NB4 (cell line): ENCODE results near the gene LRIT2.

Experiments
- POLR2A ChIP-seq: IDR thresholded peaks from 2 replicates; pipeline ENCODE4 v1.6.1; 2011; ENCODE audit warnings: mild to moderate bottlenecking; ENCODE audit not compliant: insufficient read length; ENCODE audit errors: extremely low read depth
- TF ChIP-seq, protein P1 (sequence below): IDR thresholded peaks from one replicate; pipeline ENCODE4 v1.5.1; 2012; ENCODE audit warnings: low read depth, low read length
- TF ChIP-seq, protein P2 (sequence below): IDR thresholded peaks from 2 replicates; pipeline ENCODE4 v1.6.1; 2011; ENCODE audit warnings: low read depth, low read length

DNA sequence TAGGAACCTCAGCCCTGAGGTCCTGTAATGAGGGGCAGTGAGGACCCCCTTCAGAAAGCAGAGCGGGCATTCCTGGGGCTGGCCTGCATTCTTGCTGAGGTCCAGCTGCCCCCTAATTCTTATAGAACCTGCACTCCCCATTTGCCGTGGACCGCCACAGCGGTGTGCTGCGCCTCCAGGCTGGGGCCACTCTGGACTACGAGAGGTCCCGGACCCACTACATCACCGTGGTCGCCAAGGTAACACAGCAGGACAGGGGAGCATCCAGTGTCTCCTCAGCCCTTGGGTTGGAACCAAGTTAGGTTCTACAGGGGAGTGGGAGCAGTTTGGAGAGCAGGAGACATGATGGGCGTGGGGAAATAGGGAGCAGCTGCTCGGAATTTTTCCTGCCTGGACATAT is 23.7 kb downstream of the LRIT2 start:
- TF ChIP-seq, protein P1, sequence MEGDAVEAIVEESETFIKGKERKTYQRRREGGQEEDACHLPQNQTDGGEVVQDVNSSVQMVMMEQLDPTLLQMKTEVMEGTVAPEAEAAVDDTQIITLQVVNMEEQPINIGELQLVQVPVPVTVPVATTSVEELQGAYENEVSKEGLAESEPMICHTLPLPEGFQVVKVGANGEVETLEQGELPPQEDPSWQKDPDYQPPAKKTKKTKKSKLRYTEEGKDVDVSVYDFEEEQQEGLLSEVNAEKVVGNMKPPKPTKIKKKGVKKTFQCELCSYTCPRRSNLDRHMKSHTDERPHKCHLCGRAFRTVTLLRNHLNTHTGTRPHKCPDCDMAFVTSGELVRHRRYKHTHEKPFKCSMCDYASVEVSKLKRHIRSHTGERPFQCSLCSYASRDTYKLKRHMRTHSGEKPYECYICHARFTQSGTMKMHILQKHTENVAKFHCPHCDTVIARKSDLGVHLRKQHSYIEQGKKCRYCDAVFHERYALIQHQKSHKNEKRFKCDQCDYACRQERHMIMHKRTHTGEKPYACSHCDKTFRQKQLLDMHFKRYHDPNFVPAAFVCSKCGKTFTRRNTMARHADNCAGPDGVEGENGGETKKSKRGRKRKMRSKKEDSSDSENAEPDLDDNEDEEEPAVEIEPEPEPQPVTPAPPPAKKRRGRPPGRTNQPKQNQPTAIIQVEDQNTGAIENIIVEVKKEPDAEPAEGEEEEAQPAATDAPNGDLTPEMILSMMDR: no peak
- TF ChIP-seq POLR2A: no peak
- TF ChIP-seq, protein P2, sequence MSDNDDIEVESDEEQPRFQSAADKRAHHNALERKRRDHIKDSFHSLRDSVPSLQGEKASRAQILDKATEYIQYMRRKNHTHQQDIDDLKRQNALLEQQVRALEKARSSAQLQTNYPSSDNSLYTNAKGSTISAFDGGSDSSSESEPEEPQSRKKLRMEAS: no peak
